ENCODE measurements around the gene NMUR2. TPM values are rescaled to one million over a fixed set of nuclear protein-coding genes. Genes with fewer than 3 reads are reported as not detected.

NMUR2 gene
- not detected for total RNA-seq
- not detected for polyA plus RNA-seq
- long read RNA-seq, donor 1 = 0 reads
- long read RNA-seq, donor 2 = 0 reads

GRCh38 chr5:152405145-152405544, at the start of gene NMUR2:
Gene NMUR2, minus strand, starts transcription at chr5:152405279. Its CDS starts 166 bp downstream, at chr5:152405113.
- Histone ChIP-seq H3K36me3 (no peaks in the 10 kb centered on the region), H3K4me3 (no peak within 1 kb of the TSS), H3K9me3 (peaks cover 0 to 7% (median 0%) of the 10 kb centered on the region in 8 donors), H3K27ac (no peak within 1 kb of the TSS), H3K4me1 (no peaks in the 10 kb centered on the region), H3K27me3 (replicated peaks in 1 of 7) (peaks cover 0 to 2% (median 0%) of the 10 kb centered on the region in 7 donors)
- no peak for TF ChIP-seq POLR2A (IDR thresholded peaks at IDR 0.05)
- no peak for TF ChIP-seq CTCF (IDR thresholded peaks at IDR 0.05 in 8 of 11, conservative IDR thresholded peaks at IDR 0.05 in 3 of 11)
- no peak for TF ChIP-seq POLR2AphosphoS5 (IDR thresholded peaks at IDR 0.05)
- 26 to 33% (median 32%) methylated on average over 7 of the region's 7 CpGs for WGBS, 5 donors
- DNase-seq = no peak
- intact Hi-C loops (cut with DNase I; ENCODE audit: low total_unique reads) = no loop called here

DNA sequence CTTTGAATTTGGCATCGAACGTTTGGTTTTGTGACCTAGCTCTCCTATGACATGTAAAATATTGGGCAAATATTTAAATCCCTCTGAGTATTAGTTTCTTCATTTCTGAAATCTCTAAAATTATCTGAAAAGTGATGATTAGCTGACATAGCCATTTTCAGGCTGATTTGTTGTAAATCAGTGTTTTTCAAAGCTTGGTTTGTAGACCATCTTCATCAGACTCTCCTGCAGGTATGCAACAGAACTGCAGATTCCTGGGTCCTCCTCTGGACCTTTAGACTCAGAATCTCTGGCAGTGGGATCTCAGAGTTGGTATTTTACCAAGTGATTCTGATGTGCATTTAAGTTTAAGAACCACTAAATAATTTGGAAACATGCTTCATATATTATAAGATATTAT, 38.9 kb upstream of the NMUR2 start:
- Histone ChIP-seq H3K27me3 (replicated peaks in 1 of 7) (peaks cover 0 to 4% (median 0%) of the 10 kb centered on the region in 7 donors), H3K27ac (no peak overlapping the region), H3K4me3 (no peak overlapping the region), H3K4me1 (no peaks in the 10 kb centered on the region), H3K9me3 (no peaks in the 10 kb centered on the region), H3K36me3 (no peaks in the 10 kb centered on the region)
- DNase-seq = no peak
- intact Hi-C loops (cut with DNase I; ENCODE audit: low total_unique reads) = no loop called here
- 71 to 94% (median 81%) methylated on average over 2 of the region's 2 CpGs for WGBS, 5 donors
- TF ChIP-seq POLR2AphosphoS5 (IDR thresholded peaks at IDR 0.05) (no peak), POLR2A (IDR thresholded peaks at IDR 0.05) (no peak)

- no peak for TF ChIP-seq POLR2AphosphoS5 (IDR thresholded peaks at IDR 0.05)
- TF ChIP-seq POLR2A (IDR thresholded peaks at IDR 0.05) = no peak
- TF ChIP-seq CTCF (IDR thresholded peaks at IDR 0.05 in 8 of 11, conservative IDR thresholded peaks at IDR 0.05 in 3 of 11) = no peak
These were observed 34.7 kb upstream of the NMUR2 start for GRCh38 chr5:152439791-152440190.

GRCh38 chr5:152437866-152438265, 32.8 kb upstream of the NMUR2 start:
- H3K27ac ChIP-seq = no peak overlapping the region
- H3K4me3 ChIP-seq = no peak overlapping the region
- no peaks in the 10 kb centered on the region for H3K4me1 ChIP-seq
- no peak for TF ChIP-seq POLR2A (IDR thresholded peaks at IDR 0.05)
- TF ChIP-seq POLR2AphosphoS5 (IDR thresholded peaks at IDR 0.05) = no peak
- TF ChIP-seq CTCF (IDR thresholded peaks at IDR 0.05 in 8 of 11, conservative IDR thresholded peaks at IDR 0.05 in 3 of 11) = no peak
- no peak for DNase-seq
- H3K36me3 ChIP-seq = no peaks in the 10 kb centered on the region
- intact Hi-C loops (cut with DNase I; ENCODE audit: low total_unique reads) = no loop called here
- 52 to 69% (median 56%) methylated on average over 3 of the region's 3 CpGs for WGBS, 5 donors
- H3K27me3 ChIP-seq (replicated peaks in 1 of 7) = peaks cover 0 to 4% (median 0%) of the 10 kb centered on the region in 7 donors
- no peaks in the 10 kb centered on the region for H3K9me3 ChIP-seq

More at GRCh38 chr5:152439791-152440190, 34.7 kb upstream of the NMUR2 start:
- Histone ChIP-seq H3K4me1 (no peaks in the 10 kb centered on the region), H3K4me3 (no peak overlapping the region), H3K36me3 (no peaks in the 10 kb centered on the region), H3K27me3 (replicated peaks in 1 of 7) (peaks cover 0 to 4% (median 0%) of the 10 kb centered on the region in 7 donors), H3K27ac (no peak overlapping the region), H3K9me3 (no peaks in the 10 kb centered on the region)
- DNase-seq = no peak
- WGBS, 5 donors = 49 to 68% (median 64%) methylated on average over 3 of the region's 3 CpGs
- intact Hi-C loops (cut with DNase I; ENCODE audit: low total_unique reads) = no loop called here

GRCh38 chr5:152427721-152428120, 22.6 kb upstream of the NMUR2 start:
- Histone ChIP-seq H3K27ac (no peak overlapping the region), H3K9me3 (no peaks in the 10 kb centered on the region), H3K4me1 (no peaks in the 10 kb centered on the region), H3K36me3 (no peaks in the 10 kb centered on the region), H3K4me3 (no peak overlapping the region), H3K27me3 (replicated peaks in 1 of 7) (no peaks in the 10 kb centered on the region)
- TF ChIP-seq POLR2A (IDR thresholded peaks at IDR 0.05) (no peak), CTCF (IDR thresholded peaks at IDR 0.05 in 8 of 11, conservative IDR thresholded peaks at IDR 0.05 in 3 of 11) (no peak), POLR2AphosphoS5 (IDR thresholded peaks at IDR 0.05) (no peak)
- 59 to 73% (median 66%) methylated on average over 3 of the region's 3 CpGs for whole genome bisulfite sequencing, 5 donors
- intact Hi-C loops (cut with DNase I; ENCODE audit: low total_unique reads) = no loop called here
- no peak for DNase-seq
